ENCODE data around the gene SIRT6. TPM values are rescaled to one million over a fixed set of nuclear protein-coding genes. Genes with fewer than 3 reads are reported as not detected.

SIRT6 gene
- total and polyA plus RNA-seq, 2 of the 4 experiments (the other 2 are of a cell fraction), result 3.9 to 25.3 TPM

- Histone ChIP-seq H3K4me2 (ENCODE audit: low read depth, low read length) (no peak overlapping the region), H3K18ac (ENCODE audit: low read depth, low read length) (no peak overlapping the region), H3K9me3 (ENCODE audit: control insufficient read depth, insufficient read depth, low read length) (no peaks in the 10 kb centered on the region), H4K91ac (ENCODE audit: insufficient read depth, low read depth, low read length) (no peak overlapping the region), H4K5ac (ENCODE audit: low read depth, low read length) (no peak overlapping the region), H4K8ac (ENCODE audit: low read depth in 2 of 2, low read length in 2 of 2) (peak overlapping the region in 1 of 2 experiments; percentile 77; a peak in 1 of 4 replicates), H3K27ac (ENCODE audit: insufficient read depth, low read length) (no peak overlapping the region), H2AK5ac (ENCODE audit: low read depth, low read length) (no peak overlapping the region), H3K4ac (ENCODE audit: low read depth, low read length) (no peak overlapping the region), H2AK9ac (replicated peaks; ENCODE audit: low read depth, low read length, poor library complexity) (peak overlapping the region; percentile 95), H3K79me1 (ENCODE audit: low read depth in 1 of 2, low read length in 2 of 2) (no peaks in the 10 kb centered on the region), H3K27me3 (ENCODE audit: control insufficient read depth, insufficient read depth, low read length) (no peaks in the 10 kb centered on the region), H2BK15ac (ENCODE audit: low read depth, low read length) (no peak overlapping the region), H3K14ac (replicated peaks; ENCODE audit: low read depth, low read length) (no peak overlapping the region), H2BK20ac (ENCODE audit: low read depth, low read length) (no peak overlapping the region), H3K23ac (ENCODE audit: low read depth, low read length) (no peak overlapping the region), H4K20me1 (ENCODE audit: insufficient read depth, low read length) (no peaks in the 10 kb centered on the region), H3K4me3 (ENCODE audit: insufficient read depth, low read depth, low read length) (no peak overlapping the region), H3K9me1 (ENCODE audit: insufficient read depth, low read length) (no peaks in the 10 kb centered on the region), H3K36me3 (ENCODE audit: control insufficient read depth, insufficient read depth, low read length) (no peaks in the 10 kb centered on the region), H3K4me1 (ENCODE audit: control insufficient read depth, insufficient read depth, low read length) (peaks cover 4% of the 10 kb centered on the region; the same call in 1 of the 2 replicates), H2BK120ac (ENCODE audit: low read depth, low read length) (no peak overlapping the region), H2AFZ (replicated peaks; ENCODE audit: low read length, poor library complexity) (peak overlapping the region; percentile 89), H2BK5ac (ENCODE audit: low read depth, low read length, poor library complexity, severe bottlenecking) (no peak overlapping the region), H3K56ac (ENCODE audit: extremely low read depth, insufficient read depth, low read length) (no peak overlapping the region), H3K9ac (ENCODE audit: low read depth, low read length) (no peak overlapping the region)
- in situ Hi-C loops (cut with MboI; ENCODE audit: low sequenced_read_pairs) (no loop called here), intact Hi-C loops (cut with micrococcal nuclease) (loop anchor here (2.0 kb wide), 1 partner anchor 65 kb away; no protein-coding TSS in a partner anchor), dilution Hi-C loops (cut with HindIII; ENCODE audit: low sequenced_read_pairs, unreplicated experiment) (no loop called here)
- TF ChIP-seq, protein P1, sequence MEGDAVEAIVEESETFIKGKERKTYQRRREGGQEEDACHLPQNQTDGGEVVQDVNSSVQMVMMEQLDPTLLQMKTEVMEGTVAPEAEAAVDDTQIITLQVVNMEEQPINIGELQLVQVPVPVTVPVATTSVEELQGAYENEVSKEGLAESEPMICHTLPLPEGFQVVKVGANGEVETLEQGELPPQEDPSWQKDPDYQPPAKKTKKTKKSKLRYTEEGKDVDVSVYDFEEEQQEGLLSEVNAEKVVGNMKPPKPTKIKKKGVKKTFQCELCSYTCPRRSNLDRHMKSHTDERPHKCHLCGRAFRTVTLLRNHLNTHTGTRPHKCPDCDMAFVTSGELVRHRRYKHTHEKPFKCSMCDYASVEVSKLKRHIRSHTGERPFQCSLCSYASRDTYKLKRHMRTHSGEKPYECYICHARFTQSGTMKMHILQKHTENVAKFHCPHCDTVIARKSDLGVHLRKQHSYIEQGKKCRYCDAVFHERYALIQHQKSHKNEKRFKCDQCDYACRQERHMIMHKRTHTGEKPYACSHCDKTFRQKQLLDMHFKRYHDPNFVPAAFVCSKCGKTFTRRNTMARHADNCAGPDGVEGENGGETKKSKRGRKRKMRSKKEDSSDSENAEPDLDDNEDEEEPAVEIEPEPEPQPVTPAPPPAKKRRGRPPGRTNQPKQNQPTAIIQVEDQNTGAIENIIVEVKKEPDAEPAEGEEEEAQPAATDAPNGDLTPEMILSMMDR (conservative IDR thresholded peaks at IDR 0.05; ENCODE audit: low read depth, low read length), result peak; percentile 80
- peak; percentile 41 for TF ChIP-seq SMC3 (IDR thresholded peaks at IDR 0.05; ENCODE audit: low read depth, low read length)
- TF ChIP-seq RAD21 (IDR thresholded peaks at IDR 0.05; ENCODE audit: low read length), result peak; percentile 58
- TF ChIP-seq POLR2A (IDR thresholded peaks at IDR 0.05; ENCODE audit: low read depth, low read length), result no peak
- DNase-seq (peak; percentile 72), ATAC-seq (ENCODE audit: low read depth) (peak; percentile 95)
- POLR2A ChIA-PET (ENCODE audit: unreplicated experiment), result no interaction called here
- no CpG with 5 or more reads among the region's 12 CpGs for WGBS, 2 experiments (ENCODE audit: extremely low coverage in 2 of 2, insufficient read length in 1 of 2)
- CTCF ChIA-PET, result interaction anchor here (0.6 to 2.2 kb wide), 12 partner anchors 9 to 496 kb away, joined by 3 to 7 read pairs (median 4); partner anchors contain the start of gene CREB3L3
- BruUV-seq (replicated peaks), result no TSS peak
These were observed 42.1 kb downstream of the SIRT6 start for GRCh38 chr19:4140237-4140711.
